Naive thymus-derived CD4-positive, alpha-beta T cell (primary cell): Measurements from ENCODE around the gene GSTA2. TPM values are rescaled to one million over a fixed set of nuclear protein-coding genes. Genes with fewer than 3 reads are reported as not detected.
"Not testable (repeated sequence)": the region's sequence is repeated elsewhere in the genome, so short reads cannot be mapped to it uniquely, and the experiment has no call there.

Experiments
- ATAC-seq: fragments of 150-1000 bp; cut with Tn5 transposase; 2 replicates; pipeline ENCODE4 v1.10.0; 2021; ENCODE audit warnings: mild to moderate bottlenecking, moderate library complexity
- CTCF ChIA-PET: fragments of 350-600 bp; sonication (Branson Sonifier 250); formaldehyde crosslinking; loops from one replicate; lab custom pipeline; 2021; ENCODE audit warnings: antibody characterized with exemption; lab: Charles Lee
- POLR2A ChIA-PET: fragments of 350-600 bp; sonication (Branson Sonifier 250); formaldehyde crosslinking; loops from one replicate; lab custom pipeline; 2021; ENCODE audit warnings: antibody characterized with exemption, inconsistent platforms; lab: Charles Lee
- DNase-seq, 9 donors: peaks; one replicate each; pipeline versions ENCODE4 v3.0.0 to v3.0.0-alpha.2; 2020 to 2022; ENCODE audit warnings: mixed read lengths in 1 of 9
- H3K27ac ChIP-seq: one replicate; pipeline ENCODE4 v1.7.0; 2013; ENCODE audit warnings: mild to moderate bottlenecking, low read depth, low read length, moderate library complexity
- H3K27me3 ChIP-seq, 2 donors: one replicate each; pipeline ENCODE4 v1.7.0; 2013; ENCODE audit warnings: low read length in 2 of 2, mild to moderate bottlenecking in 2 of 2, moderate library complexity in 2 of 2; ENCODE audit not compliant: control insufficient read depth in 2 of 2, insufficient read depth in 2 of 2
- H3K36me3 ChIP-seq, 3 experiments: 1 replicate in 2 of 3; 2 replicates in 1 of 3; pipeline ENCODE4 v1.7.0; 2013; ENCODE audit warnings: low read length in 3 of 3, mild to moderate bottlenecking in 3 of 3, moderate library complexity in 1 of 3; ENCODE audit not compliant: insufficient read depth in 3 of 3, control insufficient read depth in 2 of 3
- H3K4me1 ChIP-seq, 2 donors: one replicate each; pipeline ENCODE4 v1.7.0; 2013; ENCODE audit warnings: low read length in 2 of 2, mild to moderate bottlenecking in 2 of 2, moderate library complexity in 1 of 2; ENCODE audit not compliant: control insufficient read depth in 2 of 2, insufficient read depth in 2 of 2
- H3K4me3 ChIP-seq: 2 replicates; pipeline ENCODE4 v1.7.0; 2013; ENCODE audit warnings: mild to moderate bottlenecking, low read length
- H3K9me3 ChIP-seq, 3 experiments: 1 replicate in 2 of 3; 2 replicates in 1 of 3; pipeline ENCODE4 v1.7.0; 2013; ENCODE audit warnings: low read length in 3 of 3; ENCODE audit not compliant: control insufficient read depth in 2 of 3
- H3K27ac Mint-ChIP-seq, 9 donors: one replicate each; pipeline ENCODE4 v1.8.0; 2020 to 2022; ENCODE audit warnings: mixed read lengths in 9 of 9, mild to moderate bottlenecking in 8 of 9, moderate library complexity in 5 of 9, inconsistent platforms in 2 of 9
- H3K27me3 Mint-ChIP-seq, 5 donors: one replicate each; pipeline ENCODE4 v1.8.0; 2021 to 2022; ENCODE audit warnings: mixed read lengths in 5 of 5, mild to moderate bottlenecking in 1 of 5
- H3K36me3 Mint-ChIP-seq, 5 donors: one replicate each; pipeline ENCODE4 v1.8.0; 2020 to 2022; ENCODE audit warnings: mixed read lengths in 5 of 5, mild to moderate bottlenecking in 3 of 5, inconsistent platforms in 1 of 5
- H3K4me1 Mint-ChIP-seq, 7 donors: one replicate each; pipeline ENCODE4 v1.8.0; 2020 to 2022; ENCODE audit warnings: mixed read lengths in 7 of 7, mild to moderate bottlenecking in 3 of 7, inconsistent platforms in 1 of 7
- H3K4me3 Mint-ChIP-seq, 10 donors: one replicate each; pipeline ENCODE4 v1.8.0; 2020 to 2022; ENCODE audit warnings: mild to moderate bottlenecking in 10 of 10, mixed read lengths in 10 of 10, moderate library complexity in 6 of 10, inconsistent platforms in 2 of 10
- H3K9me3 Mint-ChIP-seq, 11 donors: one replicate each; pipeline ENCODE4 v1.8.0; 2020 to 2022; ENCODE audit warnings: mixed read lengths in 11 of 11, mild to moderate bottlenecking in 4 of 11, inconsistent platforms in 1 of 11, moderate library complexity in 1 of 11
- intact Hi-C, 2 donors: fragments of 100-400 bp; cut with micrococcal nuclease; formaldehyde crosslinking; loops; one replicate each; pipeline ENCODE4 v1.15.1; 2023
- polyA plus RNA-seq, 2 donors: library from polyadenylated mRNA; unstranded; fragments of 300-500 nt; fragmentation: Illumina TruSeq; gene quantifications; one replicate each; pipeline ENCODE4 v1.2.3, GENCODE V29; 2021
- total RNA-seq, 6 experiments: library from RNA in 5 of 6; stranded (reverse) in 5 of 6; gene quantifications; 1 replicate in 5 of 6; 2 replicates in 1 of 6; pipeline ENCODE4 v1.2.3 and lab custom pipeline; 2021 to 2026

GSTA2 gene
- total and polyA plus RNA-seq, 7 experiments from 2014 or later = not detected

DNA sequence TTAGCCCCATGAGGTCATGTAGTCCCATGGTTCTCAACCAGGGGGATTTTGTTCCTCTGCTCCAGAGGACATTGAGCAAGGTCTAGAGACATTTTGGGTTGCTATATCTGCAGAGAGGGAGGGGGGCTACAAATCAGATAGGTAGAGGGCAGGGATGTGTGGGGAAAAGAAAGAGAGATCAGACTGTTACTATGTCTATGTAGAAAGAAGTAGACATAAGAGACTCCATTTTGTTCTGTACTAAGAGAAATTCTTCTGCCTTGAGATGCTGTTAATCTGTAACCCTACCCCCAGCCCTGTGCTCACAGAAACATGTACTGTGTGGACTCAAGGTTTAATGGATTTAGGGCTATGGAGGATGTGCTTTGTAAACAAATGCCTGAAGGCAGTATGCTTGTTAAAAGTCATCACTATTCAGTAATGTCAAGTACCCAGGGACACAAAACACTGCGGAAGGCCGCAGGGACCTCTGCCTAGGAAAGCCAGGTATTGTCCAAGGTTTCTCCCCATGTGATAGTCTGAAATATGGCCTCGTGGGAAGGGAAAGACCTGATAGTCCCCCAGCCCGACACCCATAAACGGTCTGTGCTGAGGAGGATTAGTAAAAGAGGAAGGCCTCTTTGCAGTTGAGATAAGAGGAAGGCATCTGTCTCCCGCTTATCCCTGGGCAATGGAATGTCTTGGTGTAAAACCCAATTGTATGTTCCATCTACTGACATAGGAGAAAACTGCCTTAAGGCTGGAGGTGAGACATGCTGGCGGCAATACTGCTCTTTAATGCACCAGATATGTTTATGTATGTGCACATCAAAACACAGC, 1.4 kb downstream of the GSTA2 start:
- H3K4me3 ChIP-seq, ATAC-seq, H3K27me3 ChIP-seq, H3K4me1 ChIP-seq, H3K36me3 ChIP-seq, POLR2A ChIA-PET, H3K4me3 Mint-ChIP-seq, H3K27ac Mint-ChIP-seq, H3K4me1 Mint-ChIP-seq, H3K9me3 ChIP-seq, CTCF ChIA-PET, H3K36me3 Mint-ChIP-seq, intact Hi-C loops, H3K9me3 Mint-ChIP-seq, H3K27ac ChIP-seq, DNase-seq: not testable (repeated sequence)
- peaks cover 0 to 26% (median 18%) of the 10 kb centered on the region in 5 donors for H3K27me3 Mint-ChIP-seq

DNA sequence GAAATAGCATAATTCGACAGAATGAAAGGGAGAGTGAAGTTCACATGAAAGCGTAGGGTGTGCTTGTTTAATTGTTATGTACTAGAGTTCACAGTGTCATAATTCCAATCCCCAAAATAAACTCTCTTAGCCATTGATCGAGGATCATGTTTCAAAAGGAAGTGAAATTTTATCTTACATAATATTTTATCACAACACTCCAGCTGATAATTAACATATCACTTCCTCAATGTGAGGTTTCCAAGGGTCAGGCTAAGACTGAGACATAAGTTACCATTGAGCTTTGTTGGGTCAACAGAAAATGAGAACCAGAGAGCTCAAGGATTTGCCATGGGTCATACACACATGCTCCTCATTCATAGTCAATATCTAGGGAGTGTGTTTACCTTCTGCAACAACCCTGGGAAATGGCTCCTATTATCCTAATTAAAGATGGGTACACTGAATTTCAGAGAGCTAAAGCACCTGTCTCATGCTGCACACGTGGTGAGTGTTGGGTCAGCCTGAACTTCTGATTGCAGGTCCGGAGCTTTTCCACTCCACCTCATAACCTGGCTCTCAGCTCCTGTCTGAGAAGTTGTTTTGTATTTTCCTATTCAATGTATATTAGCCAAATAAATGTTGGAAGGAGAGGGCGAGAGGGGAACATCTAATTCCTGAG, 3.0 kb downstream of the GSTA2 start:
- no peaks in the 10 kb centered on the region for H3K4me1 Mint-ChIP-seq
- ChIA-PET POLR2A (no interaction called here), CTCF (no interaction called here)
- no peaks in the 10 kb centered on the region for H3K9me3 Mint-ChIP-seq
- no peak for ATAC-seq
- no peaks in the 10 kb centered on the region for H3K27me3 ChIP-seq
- no peak overlapping the region for H3K27ac ChIP-seq
- H3K27ac Mint-ChIP-seq = no peak overlapping the region
- no peak overlapping the region for H3K4me3 Mint-ChIP-seq
- H3K36me3 Mint-ChIP-seq = no peaks in the 10 kb centered on the region
- no peaks in the 10 kb centered on the region for H3K36me3 ChIP-seq
- no peaks in the 10 kb centered on the region for H3K4me1 ChIP-seq
- peaks cover 0 to 22% (median 17%) of the 10 kb centered on the region in 5 donors for H3K27me3 Mint-ChIP-seq
- intact Hi-C loops = no loop called here
- H3K9me3 ChIP-seq = no peaks in the 10 kb centered on the region
- DNase-seq = no peak
- H3K4me3 ChIP-seq = no peak overlapping the region

DNA sequence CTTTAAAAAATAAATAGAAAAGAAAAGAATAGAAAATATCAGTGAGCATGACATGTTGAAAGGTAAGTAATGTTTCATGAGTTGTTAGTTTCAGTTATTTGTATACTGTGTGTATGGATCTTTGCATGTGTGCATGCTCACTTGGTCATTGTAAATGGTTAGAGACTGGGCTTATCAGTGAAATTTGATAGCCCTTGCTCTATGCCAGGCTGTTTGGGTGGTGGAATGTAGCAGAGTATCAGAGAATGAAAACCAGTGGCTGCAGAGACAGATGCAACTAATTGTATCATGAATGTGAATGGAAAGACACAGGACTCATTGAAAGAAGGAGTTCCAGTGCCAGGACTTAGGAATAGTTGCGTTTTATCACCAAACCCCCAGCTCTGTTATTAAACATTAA, 4.2 kb downstream of the GSTA2 start:
- H3K27ac Mint-ChIP-seq = no peak overlapping the region
- H3K27me3 ChIP-seq = no peaks in the 10 kb centered on the region
- intact Hi-C loops = no loop called here
- ChIA-PET CTCF (no interaction called here), POLR2A (no interaction called here)
- H3K9me3 ChIP-seq = no peaks in the 10 kb centered on the region
- no peak overlapping the region for H3K4me3 ChIP-seq
- H3K4me1 ChIP-seq = no peaks in the 10 kb centered on the region
- H3K27me3 Mint-ChIP-seq = peaks cover 0 to 28% (median 15%) of the 10 kb centered on the region in 5 donors
- ATAC-seq (no peak), DNase-seq (no peak)
- no peaks in the 10 kb centered on the region for H3K36me3 ChIP-seq
- no peaks in the 10 kb centered on the region for H3K4me1 Mint-ChIP-seq
- no peaks in the 10 kb centered on the region for H3K9me3 Mint-ChIP-seq
- no peak overlapping the region for H3K27ac ChIP-seq
- H3K4me3 Mint-ChIP-seq = no peak overlapping the region
- H3K36me3 Mint-ChIP-seq = no peaks in the 10 kb centered on the region

DNA sequence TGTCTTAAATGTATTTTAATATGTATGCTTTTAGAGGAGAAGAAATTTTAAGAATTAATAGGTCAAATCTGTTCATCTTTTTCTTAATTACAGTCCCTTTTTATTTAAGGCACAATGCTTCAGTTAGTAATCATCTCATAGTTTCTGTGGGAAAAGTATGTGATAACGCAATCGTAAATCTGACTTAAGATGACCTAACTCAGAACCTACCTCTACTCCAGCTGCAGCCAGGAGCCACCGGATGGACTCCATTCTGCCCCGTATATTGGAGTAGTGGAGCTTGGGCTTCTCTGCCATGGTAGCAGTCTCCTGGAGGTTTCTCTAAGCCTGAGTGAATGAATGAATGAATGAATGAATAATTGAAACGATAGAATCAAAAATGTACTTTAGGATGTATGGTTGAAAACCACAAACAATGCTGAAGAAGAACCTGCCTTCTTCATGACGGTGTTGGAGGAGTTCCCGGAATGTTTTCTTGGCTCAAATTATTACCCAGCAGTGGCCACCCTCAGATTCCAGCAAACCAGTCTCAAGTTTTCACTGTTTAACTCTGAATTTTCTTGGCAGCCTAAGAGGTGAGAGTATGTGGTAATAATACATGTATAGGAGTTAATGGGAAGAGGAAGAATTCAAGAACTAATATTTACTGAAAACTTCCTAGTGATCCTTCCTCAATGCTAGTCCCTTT, 5.5 kb downstream of the GSTA2 start:
- H3K36me3 Mint-ChIP-seq, H3K27ac ChIP-seq, H3K27me3 ChIP-seq, intact Hi-C loops, H3K36me3 ChIP-seq, H3K4me1 ChIP-seq, POLR2A ChIA-PET, H3K4me3 Mint-ChIP-seq, H3K9me3 ChIP-seq, H3K4me3 ChIP-seq, H3K9me3 Mint-ChIP-seq, H3K27ac Mint-ChIP-seq, ATAC-seq, CTCF ChIA-PET, H3K4me1 Mint-ChIP-seq, DNase-seq: not testable (repeated sequence)
- H3K27me3 Mint-ChIP-seq = peaks cover 8 to 27% (median 21%) of the 10 kb centered on the region in 5 donors

DNA sequence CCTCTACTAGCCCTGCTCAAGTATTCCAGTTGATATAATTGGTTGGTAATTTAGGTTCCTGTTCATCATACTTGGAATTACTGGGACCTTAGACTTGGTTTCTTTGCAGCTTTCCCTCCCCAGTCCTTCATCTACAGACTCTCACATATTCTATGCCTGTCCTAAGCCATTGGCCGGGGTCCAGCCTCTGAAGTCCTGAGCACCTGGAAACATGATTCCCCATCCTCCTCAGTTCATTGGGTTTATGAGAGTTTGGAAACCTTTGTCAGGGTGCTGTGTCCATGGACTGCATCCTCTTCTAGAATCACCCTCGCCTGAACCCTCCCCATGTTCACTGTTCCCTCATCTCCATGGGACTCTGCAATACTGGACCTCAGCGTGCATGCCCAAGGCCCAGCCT, 8.8 kb downstream of the GSTA2 start:
- Mint-ChIP-seq H3K4me1 (no peaks in the 10 kb centered on the region), H3K4me3 (no peak overlapping the region), H3K36me3 (peaks cover 0 to 8% (median 0%) of the 10 kb centered on the region in 5 donors), H3K9me3 (peaks cover 0 to 16% (median 7%) of the 10 kb centered on the region in 11 donors), H3K27me3 (peaks cover 0 to 26% (median 18%) of the 10 kb centered on the region in 5 donors), H3K27ac (no peak overlapping the region)
- H3K9me3 ChIP-seq = no peaks in the 10 kb centered on the region
- H3K36me3 ChIP-seq = no peaks in the 10 kb centered on the region
- H3K4me3 ChIP-seq = no peak overlapping the region
- CTCF ChIA-PET = no interaction called here
- no peak for DNase-seq
- intact Hi-C loops = no loop called here
- H3K27me3 ChIP-seq = no peaks in the 10 kb centered on the region
- POLR2A ChIA-PET = no interaction called here
- no peak overlapping the region for H3K27ac ChIP-seq
- no peaks in the 10 kb centered on the region for H3K4me1 ChIP-seq
- ATAC-seq = no peak

DNA sequence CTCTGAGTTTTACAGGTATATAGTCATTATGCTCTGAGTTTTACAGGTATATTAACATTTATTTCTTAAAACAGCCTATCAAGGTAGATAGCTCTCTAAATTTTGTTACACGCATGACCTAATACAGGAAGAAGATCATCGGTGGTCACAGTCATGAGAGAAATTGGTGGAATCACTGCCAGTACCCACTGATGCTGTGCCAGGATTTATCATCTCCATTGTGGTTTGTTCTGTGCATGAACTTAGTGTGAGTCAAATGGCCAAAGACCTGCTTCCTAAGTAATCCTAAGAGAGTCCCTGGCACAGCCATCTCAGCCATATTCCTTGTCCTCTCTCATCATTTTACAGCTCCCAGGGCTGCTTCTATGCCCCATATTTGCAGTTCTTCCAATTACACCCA, 10.1 kb downstream of the GSTA2 start:
- H3K27ac ChIP-seq, H3K9me3 ChIP-seq, H3K36me3 ChIP-seq, H3K27ac Mint-ChIP-seq, POLR2A ChIA-PET, ATAC-seq, H3K4me3 ChIP-seq, H3K4me3 Mint-ChIP-seq, H3K4me1 Mint-ChIP-seq, H3K4me1 ChIP-seq, intact Hi-C loops, H3K27me3 ChIP-seq, CTCF ChIA-PET, DNase-seq, H3K36me3 Mint-ChIP-seq: not testable (repeated sequence)
- H3K27me3 Mint-ChIP-seq = peaks cover 0 to 22% (median 18%) of the 10 kb centered on the region in 5 donors
- peaks cover 0 to 16% (median 7%) of the 10 kb centered on the region in 11 donors for H3K9me3 Mint-ChIP-seq
